Upper lobe of left lung (tissue), 4 donors: Measurements from ENCODE around the gene ATF6.

ENCODE experiments used
- POLR2A ChIP-seq, 4 donors: fragments of 450-650 bp; IDR thresholded peaks; one replicate each; pipeline ENCODE4 v1.5.1; 2016 to 2017; ENCODE audit warnings: antibody characterized with exemption in 4 of 4, mild to moderate bottlenecking in 2 of 4
- TF ChIP-seq, protein P1 (sequence below), 6 experiments: fragments of 450-650 bp in 4 of 6; fragments of 200-600 bp in 2 of 6; sonication (generic) in 2 of 6; IDR thresholded peaks; one replicate each; pipeline ENCODE4 v1.5.1; 2016 to 2019; ENCODE audit warnings: antibody characterized with exemption in 6 of 6

DNA sequence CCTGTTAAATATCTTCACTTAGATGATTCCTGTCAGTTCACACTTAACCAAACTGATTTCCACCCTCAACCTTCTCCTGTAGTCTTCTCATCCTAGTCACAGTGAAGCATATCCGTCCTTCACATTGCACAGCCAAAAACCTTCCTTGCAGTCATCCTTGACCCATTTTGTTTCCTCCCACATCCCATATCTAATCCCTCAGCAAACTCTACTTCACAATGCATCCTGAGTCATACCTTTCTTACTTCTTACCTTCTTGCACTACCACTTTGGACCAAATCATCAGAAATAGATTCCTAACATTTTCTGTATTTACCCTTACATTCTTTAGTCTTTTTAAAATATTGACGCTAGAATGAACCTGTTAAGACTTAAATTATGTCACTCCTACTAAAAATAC lies 170.7 kb downstream of the ATF6 start:
- no peak for TF ChIP-seq POLR2A (IDR thresholded peaks at IDR 0.05)
- TF ChIP-seq, protein P1, sequence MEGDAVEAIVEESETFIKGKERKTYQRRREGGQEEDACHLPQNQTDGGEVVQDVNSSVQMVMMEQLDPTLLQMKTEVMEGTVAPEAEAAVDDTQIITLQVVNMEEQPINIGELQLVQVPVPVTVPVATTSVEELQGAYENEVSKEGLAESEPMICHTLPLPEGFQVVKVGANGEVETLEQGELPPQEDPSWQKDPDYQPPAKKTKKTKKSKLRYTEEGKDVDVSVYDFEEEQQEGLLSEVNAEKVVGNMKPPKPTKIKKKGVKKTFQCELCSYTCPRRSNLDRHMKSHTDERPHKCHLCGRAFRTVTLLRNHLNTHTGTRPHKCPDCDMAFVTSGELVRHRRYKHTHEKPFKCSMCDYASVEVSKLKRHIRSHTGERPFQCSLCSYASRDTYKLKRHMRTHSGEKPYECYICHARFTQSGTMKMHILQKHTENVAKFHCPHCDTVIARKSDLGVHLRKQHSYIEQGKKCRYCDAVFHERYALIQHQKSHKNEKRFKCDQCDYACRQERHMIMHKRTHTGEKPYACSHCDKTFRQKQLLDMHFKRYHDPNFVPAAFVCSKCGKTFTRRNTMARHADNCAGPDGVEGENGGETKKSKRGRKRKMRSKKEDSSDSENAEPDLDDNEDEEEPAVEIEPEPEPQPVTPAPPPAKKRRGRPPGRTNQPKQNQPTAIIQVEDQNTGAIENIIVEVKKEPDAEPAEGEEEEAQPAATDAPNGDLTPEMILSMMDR (IDR thresholded peaks at IDR 0.05), result no peak
